Adrenal gland (tissue), 5 donors: Measurements from ENCODE around the gene SERP2.

Source experiments
- CTCF ChIP-seq, 6 experiments: fragments of 450-650 bp in 4 of 6; fragments of 200-600 bp in 2 of 6; sonication (generic) in 1 of 6; IDR thresholded peaks; 1 replicate in 5 of 6; 2 replicates in 1 of 6; pipeline versions ENCODE4 v1.5.1 to v1.8.0; 2016 to 2021; ENCODE audit warnings: antibody characterized with exemption in 6 of 6, mild to moderate bottlenecking in 2 of 6, moderate library complexity in 1 of 6
- POLR2A ChIP-seq, 2 donors: fragments of 450-650 bp; IDR thresholded peaks; one replicate each; pipeline ENCODE4 v1.6.1; 2017; ENCODE audit warnings: antibody characterized with exemption in 2 of 2, mild to moderate bottlenecking in 2 of 2, moderate library complexity in 1 of 2
- donor health status: DM: no; HTN: no; CAD: no.

DNA sequence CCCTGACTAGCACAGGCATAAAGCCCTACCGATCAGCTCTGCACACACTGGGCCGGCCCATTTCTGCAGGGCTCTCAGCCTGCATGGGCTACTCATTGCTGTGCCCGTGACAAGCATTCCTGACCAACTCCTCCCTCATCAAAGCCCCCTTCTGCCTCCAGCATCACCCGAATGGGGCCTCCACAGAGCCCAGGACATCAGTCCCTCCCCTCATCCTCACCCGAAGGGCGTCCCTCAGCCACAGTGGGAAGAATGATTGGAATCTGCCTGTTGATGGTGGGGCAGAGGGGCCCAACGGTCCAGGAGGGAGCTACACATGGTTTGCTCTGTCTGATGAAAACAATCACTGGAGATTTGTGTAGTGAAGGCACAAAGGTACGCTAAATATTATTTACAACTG, 43.8 kb downstream of the SERP2 start:
- TF ChIP-seq POLR2A (IDR thresholded peaks at IDR 0.05) (no peak), CTCF (IDR thresholded peaks at IDR 0.05) (no peak)
